ENCODE data around the gene VENTX. TPM values are rescaled to one million over a fixed set of nuclear protein-coding genes. Genes with fewer than 3 reads are reported as not detected.

Gene VENTX, protein sequence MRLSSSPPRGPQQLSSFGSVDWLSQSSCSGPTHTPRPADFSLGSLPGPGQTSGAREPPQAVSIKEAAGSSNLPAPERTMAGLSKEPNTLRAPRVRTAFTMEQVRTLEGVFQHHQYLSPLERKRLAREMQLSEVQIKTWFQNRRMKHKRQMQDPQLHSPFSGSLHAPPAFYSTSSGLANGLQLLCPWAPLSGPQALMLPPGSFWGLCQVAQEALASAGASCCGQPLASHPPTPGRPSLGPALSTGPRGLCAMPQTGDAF
- total RNA-seq (1 to 10 TPM; 4.0 to 7.4 TPM), polyA plus RNA-seq (1 to 10 TPM; 1.0 to 1.3 TPM)
- long read RNA-seq, donor 1, partial matches to known transcripts: 1 of 2 reads
- long read RNA-seq, donor 1, other reads (novel, unspliced or antisense): 1 of 2 reads
- long read RNA-seq, donor 2, partial matches to known transcripts: 0 of 2 reads
- long read RNA-seq, donor 2, other reads (novel, unspliced or antisense): 0 of 2 reads

DNA sequence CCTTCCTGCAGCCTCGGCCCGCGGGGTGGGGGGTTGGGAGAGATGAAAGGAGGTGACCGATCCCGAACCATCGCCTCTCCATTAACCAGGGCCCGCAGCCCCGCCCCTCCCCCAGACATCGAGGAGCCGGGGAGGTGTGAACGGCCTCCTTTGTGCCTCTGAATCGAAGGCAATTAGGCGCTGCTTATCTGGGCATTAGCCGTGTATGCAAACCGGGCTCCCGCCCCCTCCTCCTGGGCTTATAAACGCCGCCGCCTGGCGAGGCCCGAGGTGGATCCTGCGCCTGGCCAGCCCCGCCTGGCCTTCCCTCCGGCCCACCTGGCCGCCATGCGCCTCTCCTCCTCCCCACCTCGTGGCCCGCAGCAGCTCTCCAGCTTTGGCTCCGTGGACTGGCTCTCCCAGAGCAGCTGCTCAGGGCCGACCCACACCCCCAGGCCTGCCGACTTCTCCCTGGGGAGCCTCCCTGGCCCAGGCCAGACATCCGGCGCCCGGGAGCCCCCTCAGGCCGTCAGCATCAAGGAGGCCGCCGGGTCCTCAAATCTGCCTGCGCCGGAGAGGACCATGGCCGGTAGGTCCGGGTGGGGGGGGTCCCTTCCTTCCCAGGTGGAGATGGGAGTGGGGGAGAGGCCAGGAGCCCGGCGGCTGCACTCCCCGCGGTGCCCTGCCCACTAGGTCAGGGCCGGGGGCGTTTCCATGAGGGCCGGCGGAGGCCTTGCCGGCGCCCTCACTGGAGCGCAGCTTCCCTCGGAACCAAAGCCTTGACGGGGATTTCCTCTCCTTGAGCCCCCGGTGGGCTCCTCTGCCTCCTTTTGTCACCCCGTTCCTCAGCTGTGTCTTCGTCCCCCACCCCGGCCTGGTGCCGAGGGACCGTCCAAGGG lies at the start of gene VENTX:
Gene VENTX (plus strand): TSS at position 268 of the 878 bp plus-strand sequence. CDS start 60 bp downstream, at position 328.
- H3K36me3 ChIP-seq (ENCODE audit: control insufficient read depth in 1 of 2, insufficient read depth in 2 of 2, low read length in 1 of 2): no peaks in the 10 kb centered on the region
- H3K4me3 ChIP-seq (ENCODE audit: low read length in 2 of 2): no peak within 1 kb of the TSS
- intact Hi-C loops (cut with DNase I): no loop called here
- H3K27ac ChIP-seq (ENCODE audit: low read depth in 1 of 2, low read length in 2 of 2): no peak within 1 kb of the TSS
- DNase-seq: no peak
- H3K4me1 ChIP-seq (ENCODE audit: control insufficient read depth in 1 of 2, insufficient read depth in 2 of 2, low read length in 2 of 2): no peaks in the 10 kb centered on the region
- WGBS, 2 donors: 2 to 5% methylated on average over 58 to 60 of the region's 60 CpGs
- ATAC-seq (ENCODE audit: low FRiP score): no peak
- no peaks in the 10 kb centered on the region for H3K27me3 ChIP-seq (ENCODE audit: control insufficient read depth in 1 of 2, insufficient read depth in 2 of 2, low read length in 1 of 2)
- no peaks in the 10 kb centered on the region for H3K9me3 ChIP-seq (ENCODE audit: control insufficient read depth, low read length)

DNA sequence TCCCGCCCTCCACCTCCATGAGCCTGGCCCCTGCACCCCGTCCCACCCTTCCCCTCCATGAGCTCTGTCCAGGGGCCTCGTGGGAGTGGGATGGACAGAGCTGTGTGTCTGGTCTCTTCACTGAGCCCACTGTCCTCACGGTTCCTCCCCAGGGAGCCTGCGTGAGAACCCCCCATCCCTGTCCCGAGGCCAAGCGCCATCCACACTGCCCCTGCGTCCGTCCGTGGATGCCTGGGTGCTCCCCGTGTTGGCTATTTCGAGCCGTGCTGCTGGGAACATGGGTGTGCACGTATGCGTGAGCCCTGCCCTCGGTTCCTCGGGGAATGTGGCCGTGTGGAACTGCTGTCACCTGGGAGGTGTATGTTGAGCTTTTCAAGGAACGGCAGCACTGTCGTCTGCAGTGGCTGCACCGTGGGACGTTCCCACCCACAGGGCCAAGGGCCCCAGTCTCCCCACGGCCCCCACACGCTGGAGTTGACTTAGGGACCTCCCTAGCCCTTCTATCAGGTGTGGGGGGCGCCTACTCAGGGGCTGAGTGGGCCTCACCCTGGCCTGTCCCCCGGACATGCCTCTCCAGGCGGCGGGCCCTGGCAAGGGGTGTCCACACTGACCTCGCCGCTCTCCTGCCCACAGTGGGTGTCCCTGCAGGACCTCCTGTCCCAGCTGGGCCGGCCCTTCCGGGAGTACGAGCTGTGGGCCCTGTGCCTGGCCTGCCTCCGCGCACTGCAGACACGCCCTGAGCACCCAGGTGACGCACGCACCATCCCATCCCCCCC lies 49.6 kb upstream of the VENTX start:
- intact Hi-C loops (cut with DNase I): no loop called here
- ATAC-seq (ENCODE audit: low FRiP score) (peak; percentile 33), DNase-seq (no peak)
- Histone ChIP-seq H3K9me3 (ENCODE audit: control insufficient read depth, low read length) (peaks cover 2% of the 10 kb centered on the region), H3K27me3 (ENCODE audit: control insufficient read depth in 1 of 2, insufficient read depth in 2 of 2, low read length in 1 of 2) (no peaks in the 10 kb centered on the region), H3K4me3 (ENCODE audit: low read length in 2 of 2) (no peak overlapping the region), H3K4me1 (ENCODE audit: control insufficient read depth in 1 of 2, insufficient read depth in 2 of 2, low read length in 2 of 2) (no peaks in the 10 kb centered on the region), H3K36me3 (ENCODE audit: control insufficient read depth in 1 of 2, insufficient read depth in 2 of 2, low read length in 1 of 2) (no peaks in the 10 kb centered on the region), H3K27ac (ENCODE audit: low read depth in 1 of 2, low read length in 2 of 2) (no peak overlapping the region)
- WGBS, 2 donors: 91 to 92% methylated on average over 38 of the region's 38 CpGs

DNA sequence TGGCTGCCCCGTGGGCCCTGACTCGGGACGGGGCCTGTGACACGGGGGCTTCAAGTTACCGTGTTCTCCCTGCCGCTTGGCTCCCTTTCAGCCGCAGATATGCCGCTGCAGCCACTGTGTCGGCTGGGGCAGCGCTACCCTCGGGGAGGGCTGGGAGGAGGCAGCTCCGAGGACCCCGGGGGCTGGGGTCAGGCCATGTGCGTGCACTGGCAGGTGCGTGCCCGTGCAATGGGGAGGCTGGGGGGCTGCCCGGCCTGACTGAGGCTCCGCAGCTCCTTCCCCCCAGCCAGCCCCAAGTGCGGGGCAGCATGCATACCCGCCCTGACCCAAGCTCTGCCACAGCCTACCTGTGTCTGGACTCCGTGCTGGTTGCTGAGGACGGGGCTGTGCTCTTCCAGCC lies 48.4 kb upstream of the VENTX start:
- Histone ChIP-seq H3K4me3 (ENCODE audit: low read length in 2 of 2) (no peak overlapping the region), H3K27ac (ENCODE audit: low read depth in 1 of 2, low read length in 2 of 2) (no peak overlapping the region), H3K27me3 (ENCODE audit: control insufficient read depth in 1 of 2, insufficient read depth in 2 of 2, low read length in 1 of 2) (no peaks in the 10 kb centered on the region), H3K36me3 (ENCODE audit: control insufficient read depth in 1 of 2, insufficient read depth in 2 of 2, low read length in 1 of 2) (no peaks in the 10 kb centered on the region), H3K4me1 (ENCODE audit: control insufficient read depth in 1 of 2, insufficient read depth in 2 of 2, low read length in 2 of 2) (no peaks in the 10 kb centered on the region), H3K9me3 (ENCODE audit: control insufficient read depth, low read length) (peaks cover 2% of the 10 kb centered on the region)
- 82 to 89% methylated on average over 22 of the region's 22 CpGs for WGBS, 2 donors
- DNase-seq (no peak), ATAC-seq (ENCODE audit: low FRiP score) (peak; percentile 39)
- intact Hi-C loops (cut with DNase I): no loop called here

DNA sequence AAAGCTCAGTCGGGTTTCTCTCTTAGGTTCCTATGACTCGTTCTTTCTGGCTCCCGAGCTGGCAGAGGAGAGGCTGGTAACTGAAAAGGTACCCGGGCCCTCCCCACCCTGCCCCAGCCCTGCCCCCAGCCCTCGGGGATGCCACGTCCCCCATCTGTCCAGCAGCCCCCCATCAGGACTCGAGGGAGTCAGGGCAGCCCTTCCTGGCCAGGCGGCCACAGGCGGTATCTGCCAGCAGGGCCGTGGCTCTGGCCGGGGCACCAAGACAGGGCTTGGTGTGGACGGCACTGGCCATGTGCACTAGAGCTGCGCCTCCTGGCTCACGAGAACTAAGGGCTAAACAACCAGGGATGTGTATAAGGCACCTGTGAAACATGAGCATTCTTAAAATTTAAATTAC lies 47.9 kb upstream of the VENTX start:
- WGBS, 2 donors: 76 to 85% methylated on average over 14 of the region's 14 CpGs
- H3K27me3 ChIP-seq (ENCODE audit: control insufficient read depth in 1 of 2, insufficient read depth in 2 of 2, low read length in 1 of 2): no peaks in the 10 kb centered on the region
- H3K9me3 ChIP-seq (ENCODE audit: control insufficient read depth, low read length): peaks cover 2% of the 10 kb centered on the region
- H3K4me1 ChIP-seq (ENCODE audit: control insufficient read depth in 1 of 2, insufficient read depth in 2 of 2, low read length in 2 of 2): no peaks in the 10 kb centered on the region
- no peaks in the 10 kb centered on the region for H3K36me3 ChIP-seq (ENCODE audit: control insufficient read depth in 1 of 2, insufficient read depth in 2 of 2, low read length in 1 of 2)
- ATAC-seq (ENCODE audit: low FRiP score): no peak
- H3K4me3 ChIP-seq (ENCODE audit: low read length in 2 of 2): no peak overlapping the region
- H3K27ac ChIP-seq (ENCODE audit: low read depth in 1 of 2, low read length in 2 of 2): no peak overlapping the region
- no peak for DNase-seq
- intact Hi-C loops (cut with DNase I): no loop called here

GRCh38 chr10:133190225-133190624 lies 47.4 kb upstream of the VENTX start:
- no peak for ATAC-seq (ENCODE audit: low FRiP score)
- H3K36me3 ChIP-seq (ENCODE audit: control insufficient read depth in 1 of 2, insufficient read depth in 2 of 2, low read length in 1 of 2): no peaks in the 10 kb centered on the region

DNA sequence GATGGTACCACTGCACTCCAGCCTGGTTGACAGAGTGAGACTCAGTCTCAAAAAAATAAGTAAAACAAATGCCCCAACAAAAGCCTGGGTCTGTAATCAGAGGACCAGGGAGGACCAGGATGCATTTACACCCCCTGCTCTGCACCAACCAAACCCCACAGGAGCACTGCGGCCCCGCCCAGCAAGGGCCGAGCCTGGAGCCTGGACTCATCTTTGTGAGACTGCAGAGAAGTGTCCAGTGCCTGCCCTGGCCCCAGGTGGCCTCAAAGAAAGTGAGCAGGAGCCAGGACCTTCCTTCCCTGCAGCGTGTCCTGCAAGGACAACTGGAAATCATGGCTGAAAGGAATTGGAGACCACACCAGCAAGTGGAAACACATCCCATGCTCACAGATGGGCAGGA lies 46.0 kb upstream of the VENTX start:
- intact Hi-C loops (cut with DNase I): no loop called here
- Histone ChIP-seq H3K27me3 (ENCODE audit: control insufficient read depth in 1 of 2, insufficient read depth in 2 of 2, low read length in 1 of 2) (no peaks in the 10 kb centered on the region), H3K9me3 (ENCODE audit: control insufficient read depth, low read length) (peaks cover 2% of the 10 kb centered on the region), H3K4me1 (ENCODE audit: control insufficient read depth in 1 of 2, insufficient read depth in 2 of 2, low read length in 2 of 2) (no peaks in the 10 kb centered on the region), H3K27ac (ENCODE audit: low read depth in 1 of 2, low read length in 2 of 2) (no peak overlapping the region), H3K36me3 (ENCODE audit: control insufficient read depth in 1 of 2, insufficient read depth in 2 of 2, low read length in 1 of 2) (no peaks in the 10 kb centered on the region), H3K4me3 (ENCODE audit: low read length in 2 of 2) (no peak overlapping the region)
- 90 to 93% methylated on average over 4 of the region's 4 CpGs for WGBS, 2 donors
- ATAC-seq (ENCODE audit: low FRiP score): no peak
- DNase-seq: no peak

More at GRCh38 chr10:133190225-133190624, 47.4 kb upstream of the VENTX start:
- 95 to 98% methylated on average over 10 of the region's 10 CpGs for WGBS, 2 donors
- H3K4me3 ChIP-seq (ENCODE audit: low read length in 2 of 2): no peak overlapping the region
- no peaks in the 10 kb centered on the region for H3K4me1 ChIP-seq (ENCODE audit: control insufficient read depth in 1 of 2, insufficient read depth in 2 of 2, low read length in 2 of 2)
- no peak overlapping the region for H3K27ac ChIP-seq (ENCODE audit: low read depth in 1 of 2, low read length in 2 of 2)
- H3K27me3 ChIP-seq (ENCODE audit: control insufficient read depth in 1 of 2, insufficient read depth in 2 of 2, low read length in 1 of 2): no peaks in the 10 kb centered on the region
- intact Hi-C loops (cut with DNase I): no loop called here
- peaks cover 2% of the 10 kb centered on the region for H3K9me3 ChIP-seq (ENCODE audit: control insufficient read depth, low read length)
- no peak for DNase-seq

GRCh38 chr10:133194151-133194550 lies 43.5 kb upstream of the VENTX start:
- Histone ChIP-seq H3K4me3 (ENCODE audit: low read length in 2 of 2) (no peak overlapping the region), H3K9me3 (ENCODE audit: control insufficient read depth, low read length) (peaks cover 2% of the 10 kb centered on the region), H3K27me3 (ENCODE audit: control insufficient read depth in 1 of 2, insufficient read depth in 2 of 2, low read length in 1 of 2) (no peaks in the 10 kb centered on the region), H3K4me1 (ENCODE audit: control insufficient read depth in 1 of 2, insufficient read depth in 2 of 2, low read length in 2 of 2) (no peaks in the 10 kb centered on the region), H3K27ac (ENCODE audit: low read depth in 1 of 2, low read length in 2 of 2) (no peak overlapping the region), H3K36me3 (ENCODE audit: control insufficient read depth in 1 of 2, insufficient read depth in 2 of 2, low read length in 1 of 2) (no peaks in the 10 kb centered on the region)
- intact Hi-C loops (cut with DNase I): no loop called here
- 83 to 84% methylated on average over 4 of the region's 4 CpGs for WGBS, 2 donors
- no peak for DNase-seq
- no peak for ATAC-seq (ENCODE audit: low FRiP score)

GRCh38 chr10:133195096-133195495 lies 42.6 kb upstream of the VENTX start:
- Histone ChIP-seq H3K27ac (ENCODE audit: low read depth in 1 of 2, low read length in 2 of 2) (no peak overlapping the region), H3K36me3 (ENCODE audit: control insufficient read depth in 1 of 2, insufficient read depth in 2 of 2, low read length in 1 of 2) (no peaks in the 10 kb centered on the region), H3K4me3 (ENCODE audit: low read length in 2 of 2) (no peak overlapping the region), H3K4me1 (ENCODE audit: control insufficient read depth in 1 of 2, insufficient read depth in 2 of 2, low read length in 2 of 2) (no peaks in the 10 kb centered on the region), H3K27me3 (ENCODE audit: control insufficient read depth in 1 of 2, insufficient read depth in 2 of 2, low read length in 1 of 2) (no peaks in the 10 kb centered on the region), H3K9me3 (ENCODE audit: control insufficient read depth, low read length) (peaks cover 2% of the 10 kb centered on the region)
- ATAC-seq (ENCODE audit: low FRiP score) (no peak), DNase-seq (no peak)
- WGBS, 2 donors: 87 to 92% methylated on average over 19 of the region's 19 CpGs
- intact Hi-C loops (cut with DNase I): no loop called here
